Coronary artery (tissue), 2 donors: Measurements from ENCODE around the gene SLCO3A1.

ENCODE experiments used
- DNase-seq: peaks from one replicate; pipeline ENCODE4 v3.0.0-alpha.2; 2017; ENCODE audit warnings: low spot score
- H3K27ac ChIP-seq, 2 donors: fragments of 200-600 bp; sonication (generic); one replicate each; pipeline ENCODE4 v1.5.1; 2016 to 2019
- H3K4me3 ChIP-seq: fragments of 200-600 bp; sonication (generic); 2 replicates; pipeline ENCODE4 v1.5.1; 2016; ENCODE audit warnings: mild to moderate bottlenecking, moderate library complexity
- CTCF ChIP-seq: fragments of 200-600 bp; sonication (generic); IDR thresholded peaks from one replicate; pipeline ENCODE4 v1.5.1; 2019; ENCODE audit warnings: antibody characterized with exemption

Gene SLCO3A1

GRCh38 chr15:92033314-92033713, 179.8 kb downstream of the SLCO3A1 start:
- Histone ChIP-seq H3K27ac (peak overlapping the region; percentile 31 to 87), H3K4me3 (peak overlapping the region; percentile 55)
- no peak for DNase-seq
- TF ChIP-seq CTCF = no peak

- no peak for TF ChIP-seq CTCF
- Histone ChIP-seq H3K4me3 (peak overlapping the region; percentile 55), H3K27ac (peak overlapping the region; percentile 31 to 87)
- DNase-seq = no peak
These were observed 180.2 kb downstream of the SLCO3A1 start for GRCh38 chr15:92033723-92034122.

- Histone ChIP-seq H3K27ac (peak overlapping the region; percentile 31 to 87), H3K4me3 (peak overlapping the region; percentile 55)
- no peak for TF ChIP-seq CTCF
- no peak for DNase-seq
These were observed 180.7 kb downstream of the SLCO3A1 start for GRCh38 chr15:92034227-92034626.

- no peak for TF ChIP-seq CTCF
- no peak for DNase-seq
- H3K27ac ChIP-seq = peak overlapping the region in 1 of 2 donors; percentile 18
- no peak overlapping the region for H3K4me3 ChIP-seq
These were observed 182.0 kb downstream of the SLCO3A1 start for GRCh38 chr15:92035551-92035950.

- Histone ChIP-seq H3K27ac (peak overlapping the region in 1 of 2 donors; percentile 18), H3K4me3 (no peak overlapping the region)
- no peak for TF ChIP-seq CTCF
- DNase-seq = no peak
These were observed 182.5 kb downstream of the SLCO3A1 start for GRCh38 chr15:92035961-92036360.

GRCh38 chr15:92037491-92037890, 184.0 kb downstream of the SLCO3A1 start:
- no peak overlapping the region for H3K27ac ChIP-seq
- no peak for TF ChIP-seq CTCF
- H3K4me3 ChIP-seq = no peak overlapping the region
- no peak for DNase-seq

GRCh38 chr15:92040350-92040749, 186.8 kb downstream of the SLCO3A1 start:
- DNase-seq = no peak
- no peak for TF ChIP-seq CTCF
- Histone ChIP-seq H3K4me3 (no peak overlapping the region), H3K27ac (no peak overlapping the region)
